Osteoblast (primary cell): ENCODE measurements around the gene PCCA. TPM values are rescaled to one million over a fixed set of nuclear protein-coding genes. Genes with fewer than 3 reads are reported as not detected.

Source experiments
- DNase-seq: peaks from one replicate; pipeline ENCODE4 v3.0.0; 2011; ENCODE audit warnings: low spot score, mixed read lengths; ENCODE audit not compliant: insufficient read length; ENCODE audit errors: missing footprints
- H2AFZ ChIP-seq: 2 replicates; pipeline ENCODE4 v1.6.0; 2011; ENCODE audit warnings: mild to moderate bottlenecking, low read length
- H3K27ac ChIP-seq: 2 replicates; pipeline ENCODE4 v1.5.1; 2011; ENCODE audit warnings: mild to moderate bottlenecking, low read depth, low read length, moderate library complexity
- H3K27me3 ChIP-seq: 2 replicates; pipeline ENCODE4 v1.6.0; 2012; ENCODE audit warnings: mild to moderate bottlenecking, control low read depth, inconsistent platforms, low read length, moderate library complexity; ENCODE audit not compliant: insufficient read depth
- H3K36me3 ChIP-seq: 2 replicates; pipeline ENCODE4 v1.5.1; 2011; ENCODE audit warnings: mild to moderate bottlenecking, low read length, control low read depth, moderate library complexity; ENCODE audit not compliant: insufficient read depth
- H3K4me1 ChIP-seq: 2 replicates; pipeline ENCODE4 v1.5.1; 2011; ENCODE audit warnings: mild to moderate bottlenecking, low read length, control low read depth, moderate library complexity; ENCODE audit not compliant: insufficient read depth
- H3K4me2 ChIP-seq: 2 replicates; pipeline ENCODE4 v1.6.0; 2011; ENCODE audit warnings: mild to moderate bottlenecking, low read length; ENCODE audit not compliant: insufficient read depth
- H3K4me3 ChIP-seq: fragments of 200-600 bp; sonication (generic); 3 replicates; pipeline ENCODE4 v1.5.1; 2012; ENCODE audit warnings: mild to moderate bottlenecking, low read length, inconsistent platforms; ENCODE audit not compliant: insufficient read depth
- H3K79me2 ChIP-seq: 2 replicates; pipeline ENCODE4 v1.6.0; 2012; ENCODE audit warnings: mild to moderate bottlenecking, low read length, control low read depth, inconsistent platforms; ENCODE audit not compliant: insufficient read depth
- H3K9me3 ChIP-seq: 2 replicates; pipeline ENCODE4 v1.5.1; 2011; ENCODE audit warnings: low read depth, low read length, control low read depth
- H4K20me1 ChIP-seq: 2 replicates; pipeline ENCODE4 v1.6.0; 2012; ENCODE audit warnings: mild to moderate bottlenecking, low read length, control low read depth; ENCODE audit not compliant: insufficient read depth
- CTCF ChIP-seq: IDR thresholded peaks from 2 replicates; pipeline ENCODE4 v1.5.1; 2011; ENCODE audit warnings: mild to moderate bottlenecking, low read depth, low read length, moderate library complexity; ENCODE audit errors: extremely low read depth
- total RNA-seq: library from RNA; depleted of rRNA; stranded (reverse); fragments of >200 nt; gene quantifications from 2 replicates; pipeline ENCODE4 v1.2.3, GENCODE V29; 2012

Gene PCCA
- total RNA-seq, 1 donor: 40.5 TPM

- Histone ChIP-seq H3K36me3 (no peaks in the 10 kb centered on the region), H2AFZ (no peak overlapping the region), H3K27ac (no peak overlapping the region), H4K20me1 (no peaks in the 10 kb centered on the region), H3K27me3 (no peaks in the 10 kb centered on the region), H3K4me2 (no peak overlapping the region), H3K9me3 (no peaks in the 10 kb centered on the region), H3K4me1 (peaks cover 2% of the 10 kb centered on the region), H3K79me2 (no peaks in the 10 kb centered on the region), H3K4me3 (no peak overlapping the region)
- no peak for TF ChIP-seq CTCF
- DNase-seq: peak; percentile 18
Measured at GRCh38 chr13:100519626-100520025, 430.7 kb downstream of the PCCA start.

- Histone ChIP-seq H3K36me3 (no peaks in the 10 kb centered on the region), H3K27ac (no peak overlapping the region), H3K27me3 (no peaks in the 10 kb centered on the region), H4K20me1 (no peaks in the 10 kb centered on the region), H3K4me2 (no peak overlapping the region), H3K4me1 (no peaks in the 10 kb centered on the region), H3K4me3 (no peak overlapping the region), H3K79me2 (no peaks in the 10 kb centered on the region), H2AFZ (no peak overlapping the region), H3K9me3 (no peaks in the 10 kb centered on the region)
- no peak for TF ChIP-seq CTCF
- peak; percentile 34 for DNase-seq
Measured at GRCh38 chr13:100520936-100521850, 432.3 kb downstream of the PCCA start.

- H2AFZ ChIP-seq: no peak overlapping the region
- H3K4me2 ChIP-seq: no peak overlapping the region
- H3K36me3 ChIP-seq: no peaks in the 10 kb centered on the region
- no peaks in the 10 kb centered on the region for H3K9me3 ChIP-seq
- no peak for DNase-seq
- H3K27ac ChIP-seq: no peak overlapping the region
- H3K79me2 ChIP-seq: no peaks in the 10 kb centered on the region
- no peaks in the 10 kb centered on the region for H3K27me3 ChIP-seq
- TF ChIP-seq CTCF: no peak
- H4K20me1 ChIP-seq: no peaks in the 10 kb centered on the region
- no peak overlapping the region for H3K4me3 ChIP-seq
- H3K4me1 ChIP-seq: no peaks in the 10 kb centered on the region
Measured at GRCh38 chr13:100521851-100522617, 433.1 kb downstream of the PCCA start.

- H3K4me1 ChIP-seq: no peaks in the 10 kb centered on the region
- no peak for DNase-seq
- no peak overlapping the region for H2AFZ ChIP-seq
- H3K9me3 ChIP-seq: no peaks in the 10 kb centered on the region
- H3K4me3 ChIP-seq: no peak overlapping the region
- H4K20me1 ChIP-seq: no peaks in the 10 kb centered on the region
- no peak for TF ChIP-seq CTCF
- H3K36me3 ChIP-seq: no peaks in the 10 kb centered on the region
- H3K27ac ChIP-seq: no peak overlapping the region
- H3K79me2 ChIP-seq: no peaks in the 10 kb centered on the region
- no peak overlapping the region for H3K4me2 ChIP-seq
- H3K27me3 ChIP-seq: no peaks in the 10 kb centered on the region
Measured at GRCh38 chr13:100522618-100523309, 433.9 kb downstream of the PCCA start.
